NCI-H345 (cell line): ENCODE results near the gene ASTN2.

Source experiments
- DNase-seq: peaks from one replicate; lab custom pipeline; 2025; lab: John Stamatoyannopoulos, UW

The ASTN2 gene

DNA sequence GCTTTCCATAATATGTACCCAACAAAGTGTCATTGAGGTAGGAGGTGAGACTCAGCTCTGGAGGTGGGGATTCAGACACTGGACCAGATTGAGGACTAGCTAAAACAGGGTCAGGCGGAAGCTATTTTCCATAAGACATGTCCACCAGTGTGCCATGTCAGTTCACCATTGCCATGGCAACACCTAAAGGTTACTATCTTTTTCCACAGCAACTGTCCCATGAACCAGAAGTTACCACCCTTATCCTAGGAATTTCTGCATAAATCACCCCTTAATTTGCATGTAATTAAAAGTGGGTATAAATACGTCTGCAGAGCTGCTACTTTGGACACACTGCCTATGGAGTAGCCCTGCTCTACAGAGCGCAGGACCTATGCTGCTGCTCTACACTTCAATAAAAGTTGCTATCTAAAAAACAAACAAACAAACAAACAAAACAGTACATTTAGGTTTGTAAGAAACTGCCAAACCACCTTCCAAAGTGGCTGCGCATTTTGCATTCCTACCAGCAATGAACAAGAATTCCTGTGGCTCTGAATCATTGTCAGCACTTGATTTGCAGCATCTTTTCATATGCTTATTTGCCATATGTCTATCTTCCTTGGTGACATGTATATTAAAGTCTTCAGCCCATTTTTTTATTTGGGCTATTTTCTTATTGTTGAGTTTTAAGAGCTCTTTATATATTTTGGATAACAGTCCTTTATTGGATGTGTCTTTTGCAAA lies 745.7 kb downstream of the ASTN2 start:
- no peak for DNase-seq

DNA sequence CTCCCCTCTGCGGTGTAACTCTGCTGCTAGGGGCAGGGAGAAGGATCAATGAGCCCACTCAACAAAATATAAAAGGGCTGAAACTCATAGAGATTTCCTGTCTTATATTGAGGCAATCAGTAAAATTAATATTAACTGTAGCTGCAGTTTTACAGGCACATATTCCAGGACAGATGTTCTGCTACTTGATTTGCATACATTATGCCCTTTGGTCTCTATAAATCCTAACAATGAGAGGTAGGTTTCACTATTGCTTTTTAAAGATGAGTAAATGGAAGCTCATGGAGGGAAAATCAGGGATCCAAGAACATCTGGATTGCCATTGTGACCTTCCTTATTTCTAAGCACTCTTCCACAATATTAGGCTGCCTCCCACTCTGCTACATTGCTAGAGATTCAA lies 751.3 kb downstream of the ASTN2 start:
- DNase-seq: no peak

DNA sequence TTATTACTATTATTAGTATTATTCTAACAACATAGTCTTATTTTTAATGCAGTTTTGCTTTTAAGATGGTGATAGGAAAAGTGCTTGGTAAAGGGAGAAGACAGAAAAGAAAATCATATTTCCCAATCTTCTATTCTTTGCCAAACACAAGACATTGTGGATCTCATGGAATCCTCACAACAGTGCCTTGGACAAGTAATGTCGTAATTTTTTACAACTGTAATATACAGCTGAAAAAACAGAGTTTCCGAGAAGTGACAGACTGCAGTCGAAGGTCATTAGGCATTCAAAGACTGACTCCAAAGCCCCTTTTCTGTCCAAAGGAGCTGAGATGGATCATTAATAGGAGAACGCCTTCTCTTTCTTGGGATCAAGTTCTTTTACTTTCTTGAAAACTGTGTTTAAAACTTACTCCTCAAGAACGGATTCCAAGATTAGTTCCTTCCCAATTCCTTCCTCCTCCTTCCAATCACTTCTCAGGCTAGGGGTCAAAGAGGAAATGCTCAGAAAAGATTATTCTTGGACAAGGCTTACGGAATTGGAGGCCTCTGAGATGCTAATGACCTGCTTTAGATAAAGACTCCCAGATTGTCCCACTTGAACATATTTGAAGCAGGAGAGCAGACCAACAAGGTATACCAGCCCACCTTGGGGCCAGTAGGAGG lies 752.1 kb downstream of the ASTN2 start:
- no peak for DNase-seq

DNA sequence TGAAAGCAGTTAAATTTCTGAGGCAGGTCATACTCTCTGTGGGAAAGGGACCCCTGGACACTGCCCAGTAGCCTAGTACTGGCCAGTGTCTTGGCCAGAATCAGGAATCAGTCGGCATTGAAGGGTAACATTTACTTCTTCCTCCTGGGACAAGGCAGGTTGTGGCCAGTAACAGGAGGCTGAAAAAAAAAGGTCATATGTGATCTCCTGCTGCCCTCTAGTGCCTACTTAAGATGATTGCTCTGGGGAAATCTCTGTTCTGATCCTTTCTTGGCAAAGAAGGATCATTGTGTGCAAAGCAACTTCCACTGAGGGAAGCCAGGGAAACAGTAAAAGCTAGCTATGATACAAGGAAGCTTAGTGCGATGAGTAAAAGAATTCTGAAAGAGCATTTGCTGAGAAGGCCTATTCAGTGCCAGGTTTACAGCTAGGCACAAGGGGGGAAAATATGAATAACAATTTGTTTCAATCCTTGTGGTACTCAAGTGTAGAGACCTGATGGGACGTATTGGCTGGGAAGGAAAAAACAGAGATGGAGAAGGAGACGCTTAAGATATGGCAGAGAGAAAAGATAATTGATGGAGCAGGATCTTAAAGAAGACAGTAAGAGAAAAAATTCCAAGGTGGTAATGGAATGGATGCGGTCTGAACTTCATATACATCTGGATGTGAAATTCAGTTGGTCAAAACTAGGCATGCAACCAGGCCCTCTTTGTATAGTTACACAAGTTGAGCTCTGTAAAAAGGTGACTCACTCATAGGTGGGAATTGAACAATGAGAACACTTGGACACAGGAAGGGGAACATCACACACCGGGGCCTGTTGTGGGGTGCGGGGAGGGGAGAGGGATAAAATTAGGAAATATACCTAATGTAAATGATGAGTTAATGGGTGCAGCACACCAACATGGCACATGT lies 753.6 kb downstream of the ASTN2 start:
- peak; percentile 63 for DNase-seq

DNA sequence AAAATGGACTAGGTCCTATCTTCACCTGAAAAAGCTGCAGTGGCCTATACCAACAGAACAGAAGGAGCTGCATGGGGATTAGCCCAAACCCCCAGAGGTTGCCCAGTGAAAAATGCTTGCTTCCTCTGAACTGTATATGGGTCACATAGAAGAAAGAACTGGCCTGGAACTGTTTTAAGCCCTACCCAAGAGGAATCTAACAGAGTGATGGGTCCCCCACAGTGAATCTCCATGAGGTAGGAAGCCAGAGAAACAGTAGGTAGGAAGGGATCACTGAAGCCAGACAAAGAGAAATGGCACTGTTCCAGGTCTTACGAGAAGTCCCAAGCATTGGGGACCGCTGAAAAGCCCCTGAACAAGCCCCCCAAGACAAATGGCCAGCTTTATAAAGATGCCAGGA lies 756.6 kb downstream of the ASTN2 start:
- no peak for DNase-seq

DNA sequence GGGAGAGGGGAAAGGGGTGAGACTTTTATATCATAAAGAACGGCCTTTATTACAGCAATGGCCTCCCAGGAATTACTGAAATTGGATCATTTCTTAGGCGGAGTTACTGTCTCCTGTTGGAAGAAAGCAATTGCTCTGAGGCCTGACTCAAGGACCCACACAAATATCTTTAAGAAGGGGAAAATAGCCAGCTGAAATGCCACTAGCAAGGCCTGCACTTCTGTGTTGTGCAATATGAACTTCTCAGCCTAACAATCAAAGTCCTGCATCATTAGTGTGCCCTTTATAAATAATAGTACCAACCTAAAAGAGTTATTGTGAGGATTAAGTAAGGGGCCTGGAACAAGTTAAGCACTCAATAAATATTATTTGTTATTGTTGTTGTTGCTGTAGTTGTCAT lies 757.9 kb downstream of the ASTN2 start:
- DNase-seq: no peak

DNA sequence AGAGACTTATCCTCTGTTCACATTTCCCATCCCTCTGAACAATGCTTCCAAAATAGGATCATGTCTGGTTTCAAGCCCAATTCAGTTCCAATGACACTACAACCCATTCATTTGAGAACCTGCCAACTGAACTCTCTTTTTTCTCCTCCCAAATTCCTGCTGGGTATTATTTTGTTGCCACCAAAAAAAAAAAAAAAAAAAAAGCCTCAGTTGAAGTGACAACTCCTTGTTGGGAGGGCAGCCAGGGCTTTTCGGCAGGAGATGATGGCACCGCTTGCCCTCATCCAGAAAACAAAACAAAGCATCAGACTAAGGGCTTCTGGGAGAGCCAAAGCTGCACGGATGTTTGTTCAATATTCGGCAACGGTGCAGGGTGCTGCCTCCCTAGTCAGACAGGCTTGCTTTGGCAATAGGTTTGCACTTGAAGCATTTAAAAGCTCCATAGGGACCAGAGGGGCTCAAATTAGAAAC lies 758.3 kb downstream of the ASTN2 start:
- DNase-seq: peak; percentile 80

DNA sequence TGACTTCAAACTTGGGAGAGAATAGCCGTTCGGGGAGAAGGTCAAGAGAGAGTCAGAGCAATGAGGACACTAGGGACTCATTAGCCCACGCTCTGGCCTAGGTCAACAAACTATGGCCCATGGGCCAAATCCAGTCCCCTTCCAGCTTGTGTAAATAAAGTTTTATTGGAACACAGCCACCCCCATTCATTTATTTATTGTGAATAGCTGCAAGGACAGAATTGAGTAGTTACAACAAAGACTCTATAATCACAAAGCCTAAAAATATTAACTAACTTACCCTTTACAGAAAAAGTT lies 760.9 kb downstream of the ASTN2 start:
- no peak for DNase-seq

DNA sequence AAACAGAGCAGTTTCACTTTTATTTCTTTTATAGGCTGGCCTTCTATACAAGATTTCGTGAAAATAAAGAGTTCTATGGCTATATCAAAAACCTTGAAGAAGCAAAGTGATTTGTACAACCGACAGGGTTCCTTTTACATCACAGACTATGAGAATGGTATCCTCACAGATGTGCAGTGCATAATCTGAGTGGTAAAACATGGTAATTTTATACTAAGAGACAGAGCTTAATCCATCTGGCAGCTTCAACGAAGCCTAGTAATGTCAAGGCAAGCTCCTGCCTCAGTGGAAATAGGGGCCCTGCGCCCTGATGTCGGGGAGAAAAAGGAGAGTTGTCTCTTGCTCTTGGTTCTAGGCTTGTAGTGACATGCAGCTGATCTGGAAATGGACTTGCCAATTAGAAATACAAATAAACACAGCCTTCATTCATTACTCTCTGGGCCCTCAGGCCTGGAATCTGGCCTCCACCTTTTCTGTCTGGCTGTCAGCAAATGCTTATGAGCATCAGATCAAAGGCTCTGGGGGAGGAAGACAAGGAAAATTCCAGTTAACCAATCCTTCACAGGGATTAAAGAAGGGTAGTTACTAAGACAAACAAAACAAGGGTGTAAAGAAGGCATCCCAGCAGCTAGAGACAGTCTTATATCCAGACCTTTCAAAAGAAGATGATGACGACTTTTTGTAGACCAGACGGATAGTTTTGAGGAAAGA lies 761.4 kb downstream of the ASTN2 start:
- no peak for DNase-seq

DNA sequence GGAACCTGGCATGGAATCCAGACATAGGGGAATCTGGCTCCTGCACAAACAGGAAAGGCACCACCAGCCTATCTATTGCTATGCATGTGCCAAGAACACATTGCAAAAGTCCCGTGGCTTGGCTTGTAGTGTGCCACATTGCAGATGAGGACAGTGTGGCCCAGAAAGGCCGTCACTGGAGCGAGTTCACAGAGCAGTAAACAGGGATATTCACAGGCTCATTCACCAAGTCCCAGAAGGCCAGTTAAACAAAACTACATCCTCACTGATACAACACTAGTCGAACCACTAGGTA lies 767.4 kb downstream of the ASTN2 start:
- DNase-seq: no peak

DNA sequence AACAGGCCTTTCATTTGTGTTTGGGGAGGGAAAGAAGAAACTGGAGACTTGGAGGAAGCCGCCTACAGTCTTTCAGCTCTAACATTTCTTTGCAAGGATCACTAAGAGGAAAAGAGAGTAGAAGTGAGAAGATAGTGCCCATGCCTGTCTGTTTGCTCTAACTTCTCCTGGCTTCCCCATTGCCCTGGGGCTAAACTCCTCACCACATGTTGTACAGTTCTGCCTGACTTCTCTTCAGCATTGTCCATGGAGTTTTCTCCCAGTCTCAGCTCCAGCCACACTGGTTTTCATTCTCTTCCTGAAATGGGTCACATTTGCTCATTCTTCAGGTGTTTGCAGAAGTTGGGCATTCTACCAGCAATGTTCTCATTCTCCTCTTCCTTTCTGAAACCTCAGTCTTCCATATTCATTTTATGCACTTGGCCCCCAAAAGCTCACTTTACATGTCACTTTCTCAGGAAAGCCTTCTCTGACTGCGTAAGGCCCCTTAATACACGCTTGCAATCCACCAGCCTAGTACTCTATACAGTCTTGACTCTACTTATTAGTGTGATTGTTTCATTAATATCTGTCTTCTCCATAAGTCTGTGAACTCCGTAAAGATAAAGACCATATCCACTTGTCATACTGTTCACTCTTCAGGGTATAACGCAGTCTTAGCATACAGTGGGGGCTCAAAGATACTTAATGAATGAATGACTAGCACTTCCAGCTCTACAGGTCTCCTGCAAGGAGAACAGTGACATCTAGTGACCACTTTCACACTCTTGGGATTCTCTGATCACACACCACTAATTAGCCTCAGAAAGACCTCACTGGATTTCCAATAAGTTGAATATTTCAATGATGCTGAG lies 768.0 kb downstream of the ASTN2 start:
- no peak for DNase-seq

DNA sequence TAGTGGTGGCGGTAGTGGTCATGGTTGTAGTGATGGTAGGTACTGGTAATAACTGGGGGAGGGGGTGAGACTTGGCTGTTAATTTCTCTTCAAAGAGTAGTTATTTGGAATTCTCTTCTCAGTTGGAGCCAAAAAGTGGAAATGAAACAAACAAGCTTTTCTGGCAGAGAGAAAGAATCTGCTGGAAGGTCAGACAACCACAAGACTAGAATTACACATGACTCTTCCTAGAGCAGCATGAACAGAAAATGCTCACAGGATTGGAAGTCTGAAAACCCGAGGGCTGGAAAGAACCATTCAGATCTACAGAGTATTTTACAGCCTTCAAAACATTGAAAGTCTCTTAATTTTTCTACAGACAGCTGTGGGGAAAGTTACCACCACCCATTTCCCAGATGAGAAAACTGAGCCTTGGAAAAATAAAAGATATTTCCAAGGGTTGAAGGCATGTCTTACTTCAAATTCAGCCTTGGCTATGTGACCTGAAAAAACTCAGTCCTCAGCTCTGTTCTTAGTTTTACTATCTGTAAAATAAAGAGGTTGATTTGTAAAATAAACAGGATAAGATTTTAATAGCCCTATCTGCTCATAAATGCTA lies 770.7 kb downstream of the ASTN2 start:
- no peak for DNase-seq

DNA sequence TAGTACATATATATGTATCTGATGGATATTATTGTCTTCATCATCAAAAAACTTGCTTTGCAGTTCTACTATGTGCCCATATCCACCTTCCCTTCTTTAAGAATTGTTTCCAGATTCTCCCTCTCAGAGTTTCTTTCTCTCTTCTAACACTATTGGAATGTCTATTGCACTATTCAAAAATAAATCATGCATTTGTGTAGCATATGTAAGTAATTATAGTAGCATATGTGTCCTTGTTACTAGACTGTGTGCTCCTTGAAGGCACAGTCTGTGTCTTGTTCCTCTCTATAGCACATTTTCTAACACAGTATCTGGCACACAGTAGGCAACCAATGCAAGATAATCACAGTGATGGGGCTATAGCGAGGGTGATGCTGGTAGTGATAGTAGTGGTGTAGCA lies 771.2 kb downstream of the ASTN2 start:
- no peak for DNase-seq

DNA sequence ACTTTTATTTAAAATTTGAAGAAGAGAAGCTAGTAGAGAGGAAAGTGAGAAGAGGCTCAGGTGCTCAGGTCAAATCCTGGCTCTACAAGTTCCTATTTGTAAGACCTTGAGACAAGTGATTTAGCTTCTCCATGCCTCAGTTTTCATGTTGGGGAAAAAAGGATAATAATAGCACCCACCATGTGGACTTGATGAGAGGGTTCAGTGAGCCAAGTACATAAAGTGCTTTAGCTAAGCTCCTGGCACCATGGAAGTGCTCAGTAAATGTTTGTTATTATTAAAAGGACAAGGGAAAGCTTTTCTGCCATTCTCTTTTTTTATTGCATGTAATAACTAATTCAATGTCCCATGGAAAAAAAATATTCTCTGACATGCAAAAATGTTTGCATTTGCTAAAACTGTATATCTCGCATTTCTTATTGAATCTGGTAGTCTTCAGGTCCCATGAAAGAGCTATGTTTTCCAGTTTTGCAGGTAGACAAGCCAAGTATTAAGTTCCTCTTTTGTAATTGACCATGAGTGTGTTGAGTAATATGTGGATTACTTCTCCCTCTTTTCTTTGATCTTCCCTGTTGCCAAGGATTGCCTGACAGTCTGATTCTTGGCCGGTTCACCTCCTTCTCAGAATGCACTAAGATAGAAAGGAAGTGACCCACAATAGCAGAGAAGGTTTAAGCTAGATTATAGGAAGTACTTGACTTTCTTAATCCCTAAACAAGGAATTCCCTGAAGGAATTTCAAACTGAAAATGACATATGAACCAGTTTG lies 773.4 kb downstream of the ASTN2 start:
- DNase-seq: no peak

DNA sequence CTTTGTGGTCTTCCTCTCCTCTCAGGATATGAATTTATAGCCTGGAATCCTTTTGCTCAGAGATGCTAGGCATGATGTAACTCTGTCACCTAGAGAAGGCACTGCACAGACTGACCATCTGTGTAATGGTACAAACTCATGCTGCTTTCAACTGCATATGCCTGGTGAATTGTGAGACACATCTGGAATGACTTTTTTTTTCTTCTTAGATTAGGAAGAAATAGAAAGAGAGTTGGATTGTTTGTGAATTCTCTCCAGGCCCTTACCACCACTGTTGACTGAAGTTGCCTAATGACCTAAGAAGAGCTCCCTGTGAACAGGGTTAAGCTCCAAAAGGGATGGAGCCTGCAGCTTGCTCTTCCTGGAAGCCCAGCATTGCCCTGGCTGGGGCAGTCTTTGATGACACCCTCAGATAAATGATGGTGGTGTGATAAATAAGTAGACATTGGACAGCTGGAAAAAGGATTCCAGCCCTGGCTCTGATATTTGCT lies 775.6 kb downstream of the ASTN2 start:
- no peak for DNase-seq

DNA sequence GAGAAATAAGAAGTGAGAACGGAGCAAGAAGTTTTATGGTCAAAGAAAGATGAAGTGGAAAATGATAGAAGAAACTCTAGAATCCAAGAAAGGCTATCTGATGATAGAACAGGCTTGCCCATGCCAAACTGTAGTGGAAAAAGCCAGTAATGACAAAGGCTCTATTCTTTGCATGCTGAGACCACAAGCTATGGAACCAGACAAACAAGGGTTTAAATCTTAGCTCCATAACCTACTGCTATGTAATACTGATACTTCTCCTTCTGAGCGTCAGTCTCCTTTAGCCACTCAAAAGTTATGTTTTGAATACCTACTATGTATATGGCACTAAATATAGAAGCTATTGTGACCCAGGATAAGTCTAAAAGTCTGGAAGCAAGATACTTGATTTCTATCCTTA lies 778.9 kb downstream of the ASTN2 start:
- no peak for DNase-seq

DNA sequence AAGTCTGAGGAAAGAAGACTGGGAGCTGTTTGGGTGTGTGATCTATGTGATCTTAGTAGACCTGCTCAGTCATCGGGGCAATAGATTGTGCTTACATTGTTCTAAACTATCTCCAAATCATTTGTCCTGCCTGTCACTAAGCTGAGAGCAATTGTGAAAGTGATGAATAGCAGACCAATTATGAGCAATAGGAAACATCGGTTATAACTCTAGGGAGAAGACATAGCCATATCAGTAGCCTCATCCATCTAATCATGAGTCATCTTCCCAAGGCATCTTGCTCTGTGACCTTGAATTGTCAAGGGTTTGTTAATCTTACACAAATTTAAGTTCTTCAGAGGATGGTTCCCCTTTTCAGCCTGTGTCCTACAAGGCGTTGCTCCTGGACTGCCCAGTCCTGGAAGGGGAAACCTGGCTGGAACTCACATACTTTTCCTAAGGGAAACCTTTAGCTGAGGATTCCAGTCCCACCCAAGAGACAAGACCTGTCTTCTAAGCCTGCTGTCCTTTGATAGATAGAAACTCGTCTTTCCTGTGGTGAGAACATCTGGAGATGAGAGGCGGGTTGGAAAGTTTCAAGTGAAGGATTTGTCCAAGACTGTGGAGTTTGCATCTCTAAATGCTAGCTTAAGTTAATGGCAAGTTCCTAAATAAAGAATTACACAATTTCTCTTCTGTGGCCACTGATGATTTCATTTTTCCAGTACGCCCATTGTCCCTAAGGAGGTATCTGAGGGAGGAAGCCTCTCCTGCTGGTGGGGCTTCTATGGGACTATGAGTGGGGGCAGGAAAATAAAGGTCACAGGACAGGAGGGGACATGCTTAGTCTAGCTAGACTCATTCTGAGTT lies 781.6 kb downstream of the ASTN2 start:
- no peak for DNase-seq

DNA sequence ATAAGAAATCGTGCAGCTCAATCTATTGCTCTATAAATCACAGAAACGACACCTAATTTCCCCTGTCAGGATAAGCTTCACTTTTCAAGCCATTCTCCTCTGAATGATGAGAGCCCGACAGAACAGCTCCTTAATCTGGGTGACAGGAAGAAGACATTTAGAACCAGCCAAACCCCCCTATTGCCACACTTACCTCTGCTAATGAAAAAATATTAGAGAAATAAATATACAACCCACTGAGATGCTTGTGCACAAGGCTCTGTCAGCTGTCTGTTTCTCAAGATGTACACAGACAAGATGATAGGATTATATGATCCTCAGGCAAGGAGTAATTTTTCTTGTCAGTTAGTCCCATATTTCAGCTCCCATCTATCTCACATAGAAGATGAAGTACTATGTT lies 785.2 kb downstream of the ASTN2 start:
- DNase-seq: no peak

DNA sequence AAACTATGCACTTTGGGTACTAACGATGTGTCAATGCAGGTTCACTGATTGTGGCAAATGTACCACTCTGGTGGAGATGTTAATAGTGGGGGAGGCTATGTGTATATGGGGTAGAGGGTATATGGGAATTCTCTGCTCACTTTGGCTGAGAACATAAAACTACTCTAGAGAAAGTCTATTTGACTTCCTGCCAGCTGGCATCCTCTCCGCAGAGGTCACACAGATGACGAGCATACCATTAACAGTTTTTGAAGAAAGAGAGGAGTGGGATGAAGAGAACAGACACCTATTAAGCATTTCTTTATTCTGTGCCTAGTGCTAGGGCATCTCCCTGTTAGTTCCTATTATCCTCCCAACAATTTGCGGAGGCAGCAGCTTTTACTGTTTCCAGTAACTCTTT lies 786.1 kb downstream of the ASTN2 start:
- DNase-seq: no peak
